OCI-LY3 (cell line): ENCODE data around the gene USP32.

Source experiments
- H2AFZ ChIP-seq: fragments of 200-600, 300-600 bp; shearing (Covaris generic); 2 replicates; pipeline ENCODE4 v1.6.0; 2014; ENCODE audit warnings: antibody characterized with exemption, low read depth, low read length
- H3K27ac ChIP-seq: fragments of 200-600, 300-600 bp; sonication (generic); 2 replicates; pipeline ENCODE4 v1.5.1; 2014; ENCODE audit warnings: mild to moderate bottlenecking, low read length, moderate library complexity, mixed read lengths
- H3K27me3 ChIP-seq: fragments of 200-600, 300-600 bp; sonication (generic); 2 replicates; pipeline ENCODE4 v1.6.1; 2014; ENCODE audit warnings: low read depth, low read length, mixed read lengths
- H3K36me3 ChIP-seq: fragments of 200-600, 300-600 bp; sonication (generic); replicated peaks from 2 replicates; pipeline ENCODE3; 2014; ENCODE audit warnings: low read depth, low read length, mixed read lengths
- H3K4me1 ChIP-seq: fragments of 300-600, 200-600 bp; sonication (generic); 2 replicates; pipeline ENCODE4 v1.6.1; 2014; ENCODE audit warnings: low read length, mixed read lengths
- H3K4me2 ChIP-seq: fragments of 200-600, 300-600 bp; sonication (generic); 2 replicates; pipeline ENCODE4 v1.6.1; 2014; ENCODE audit warnings: low read length, mixed read lengths
- H3K4me3 ChIP-seq: fragments of 300-600, 200-600 bp; sonication (generic); 2 replicates; pipeline ENCODE4 v1.5.1; 2014; ENCODE audit warnings: antibody characterized with exemption, mild to moderate bottlenecking, low read length, moderate library complexity
- H3K79me2 ChIP-seq: fragments of 300-600, 200-600 bp; shearing (Covaris generic); 2 replicates; pipeline ENCODE4 v1.6.1; 2014; ENCODE audit warnings: mild to moderate bottlenecking, low read length, mixed read lengths
- H3K9ac ChIP-seq: fragments of 300-600, 200-600 bp; shearing (Covaris generic); 2 replicates; pipeline ENCODE4 v1.6.0; 2014; ENCODE audit warnings: mild to moderate bottlenecking, low read length, moderate library complexity
- H3K9me3 ChIP-seq: fragments of 200-600, 300-600 bp; shearing (Covaris generic); 2 replicates; pipeline ENCODE4 v1.6.1; 2014; ENCODE audit warnings: low read length, mixed read lengths; ENCODE audit not compliant: insufficient read depth
- H4K20me1 ChIP-seq: fragments of 200-600, 300-600 bp; sonication (generic); 2 replicates; pipeline ENCODE4 v1.6.1; 2016; ENCODE audit warnings: low read length, mixed read lengths; ENCODE audit not compliant: insufficient read depth
- EZH2phosphoT487 ChIP-seq: fragments of 200-600 bp; shearing (Covaris generic); IDR thresholded peaks from 2 replicates; pipeline ENCODE4 v1.6.1; 2018; ENCODE audit warnings: antibody characterized with exemption, mixed run types, low read depth
- TF ChIP-seq, protein P1 (sequence below): fragments of 200-600, 300-600 bp; sonication (generic); IDR thresholded peaks from 2 replicates; pipeline ENCODE4 v1.5.1; 2014; ENCODE audit warnings: antibody characterized with exemption, low read length, low read depth

USP32 gene

DNA sequence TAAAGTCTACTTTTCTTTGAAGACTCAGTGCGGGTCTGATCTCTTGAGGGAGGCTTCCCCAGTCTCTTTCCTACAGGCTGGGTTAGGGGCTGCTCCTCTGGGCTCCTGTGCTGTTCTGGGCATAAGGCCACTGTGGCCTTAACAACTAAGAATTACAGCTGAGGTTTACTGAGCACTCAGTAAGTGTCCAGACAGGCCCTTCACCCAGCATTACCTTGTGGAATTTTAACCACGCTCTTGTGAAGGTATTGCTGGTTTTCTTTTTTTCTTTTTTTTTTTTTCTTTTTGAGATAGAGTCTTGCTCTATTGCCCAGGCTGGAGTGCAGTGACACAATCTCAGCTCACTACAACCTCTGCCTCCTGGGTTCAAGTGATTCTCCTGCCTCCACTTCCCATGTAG is 245.7 kb downstream of the USP32 start:
- no peaks in the 10 kb centered on the region for H3K79me2 ChIP-seq
- no peak overlapping the region for H3K4me2 ChIP-seq
- H3K36me3 ChIP-seq: no peaks in the 10 kb centered on the region
- no peaks in the 10 kb centered on the region for H3K9me3 ChIP-seq
- no peak overlapping the region for H3K27ac ChIP-seq
- no peak overlapping the region for H3K9ac ChIP-seq
- no peaks in the 10 kb centered on the region for H4K20me1 ChIP-seq
- H3K4me1 ChIP-seq: peaks cover 20% of the 10 kb centered on the region
- H3K4me3 ChIP-seq: no peak overlapping the region
- no peak for TF ChIP-seq EZH2phosphoT487
- TF ChIP-seq, protein P1, sequence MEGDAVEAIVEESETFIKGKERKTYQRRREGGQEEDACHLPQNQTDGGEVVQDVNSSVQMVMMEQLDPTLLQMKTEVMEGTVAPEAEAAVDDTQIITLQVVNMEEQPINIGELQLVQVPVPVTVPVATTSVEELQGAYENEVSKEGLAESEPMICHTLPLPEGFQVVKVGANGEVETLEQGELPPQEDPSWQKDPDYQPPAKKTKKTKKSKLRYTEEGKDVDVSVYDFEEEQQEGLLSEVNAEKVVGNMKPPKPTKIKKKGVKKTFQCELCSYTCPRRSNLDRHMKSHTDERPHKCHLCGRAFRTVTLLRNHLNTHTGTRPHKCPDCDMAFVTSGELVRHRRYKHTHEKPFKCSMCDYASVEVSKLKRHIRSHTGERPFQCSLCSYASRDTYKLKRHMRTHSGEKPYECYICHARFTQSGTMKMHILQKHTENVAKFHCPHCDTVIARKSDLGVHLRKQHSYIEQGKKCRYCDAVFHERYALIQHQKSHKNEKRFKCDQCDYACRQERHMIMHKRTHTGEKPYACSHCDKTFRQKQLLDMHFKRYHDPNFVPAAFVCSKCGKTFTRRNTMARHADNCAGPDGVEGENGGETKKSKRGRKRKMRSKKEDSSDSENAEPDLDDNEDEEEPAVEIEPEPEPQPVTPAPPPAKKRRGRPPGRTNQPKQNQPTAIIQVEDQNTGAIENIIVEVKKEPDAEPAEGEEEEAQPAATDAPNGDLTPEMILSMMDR: no peak
- H2AFZ ChIP-seq: no peak overlapping the region
- H3K27me3 ChIP-seq: peaks cover 10% of the 10 kb centered on the region; the same call in 1 of the 2 replicates

DNA sequence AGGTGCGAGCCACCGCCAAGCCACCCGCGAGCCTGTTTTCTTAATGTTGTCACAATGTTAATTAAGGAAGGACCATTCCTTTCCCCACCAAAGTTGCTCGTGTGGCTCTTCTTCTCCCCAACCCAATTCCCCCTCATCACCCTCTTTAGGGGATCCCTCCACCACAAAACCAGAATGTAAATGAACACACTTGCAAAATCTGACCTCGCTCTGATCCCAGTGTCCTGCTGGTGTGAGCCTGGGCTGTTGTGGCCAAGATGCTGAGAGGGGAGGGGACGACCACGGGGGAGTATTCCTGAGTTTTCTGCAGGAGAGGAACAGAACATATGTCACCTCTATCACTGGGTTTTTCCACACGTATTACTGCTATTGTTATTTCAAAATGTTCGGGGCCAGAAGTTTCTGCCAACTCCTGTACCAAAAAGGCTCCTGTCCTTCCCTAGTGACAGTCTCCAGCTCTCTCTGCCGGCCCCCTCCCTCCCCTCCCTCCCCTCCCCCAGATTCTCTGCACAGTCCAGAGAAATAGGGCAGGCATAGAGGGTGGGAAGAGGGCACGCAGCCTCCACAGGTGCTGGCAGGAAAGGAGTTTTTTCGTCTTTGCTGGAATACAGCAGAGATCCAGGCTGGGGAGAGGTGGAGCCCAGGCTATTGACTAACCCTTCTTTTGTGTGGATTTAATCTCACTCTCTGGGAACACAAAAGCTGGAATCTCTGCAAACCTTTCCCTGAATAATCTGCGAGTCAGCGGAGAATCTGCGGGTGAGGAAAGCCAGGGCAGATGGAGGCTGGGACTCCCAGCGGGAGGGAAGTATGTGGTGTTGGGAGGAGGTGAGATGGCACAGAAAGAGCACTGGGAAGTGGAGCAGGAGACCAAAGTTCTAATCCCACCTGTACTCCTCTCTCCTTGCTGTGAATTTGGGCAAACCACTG is 246.7 kb downstream of the USP32 start:
- Histone ChIP-seq H3K27me3 (peaks cover 10% of the 10 kb centered on the region; the same call in 1 of the 2 replicates), H3K9ac (no peak overlapping the region), H3K27ac (no peak overlapping the region)

DNA sequence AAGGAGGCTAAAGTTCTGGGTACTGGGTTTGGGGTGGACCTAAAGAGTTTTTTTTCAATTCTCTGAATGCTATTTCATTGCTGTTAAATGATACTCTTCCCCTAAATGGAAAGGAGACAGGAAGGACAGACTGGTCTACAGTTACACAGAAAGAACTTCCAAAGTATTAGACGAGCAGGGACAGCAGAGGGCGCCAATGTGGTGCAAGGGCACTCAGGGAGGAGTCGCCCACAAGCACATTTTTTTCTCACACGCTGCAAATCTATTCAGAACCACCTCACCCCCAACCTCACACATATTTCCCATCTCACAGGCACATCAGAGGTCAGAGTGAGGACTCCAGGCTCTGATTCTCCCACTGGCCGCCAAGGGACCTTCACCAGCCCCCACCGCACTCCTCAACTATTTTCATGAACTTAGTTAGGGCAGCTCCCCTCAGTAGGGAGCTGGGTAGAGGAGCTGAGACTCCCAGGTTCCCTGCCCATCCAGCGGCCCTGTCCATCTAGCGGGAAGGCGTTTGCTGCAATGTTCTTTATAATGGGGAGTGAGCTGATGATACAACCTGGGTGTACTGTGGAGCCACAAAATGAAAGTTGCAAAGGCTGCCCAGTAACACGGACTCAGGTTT is 248.9 kb downstream of the USP32 start:
- Histone ChIP-seq H3K36me3 (no peaks in the 10 kb centered on the region), H3K4me3 (peak overlapping the region; percentile 62), H3K4me2 (peak overlapping the region; percentile 82), H3K9me3 (no peaks in the 10 kb centered on the region), H3K27ac (no peak overlapping the region), H3K27me3 (peaks cover 10% of the 10 kb centered on the region; the same call in 1 of the 2 replicates), H2AFZ (peak overlapping the region; percentile 92), H3K4me1 (peaks cover 13% of the 10 kb centered on the region), H3K79me2 (no peaks in the 10 kb centered on the region), H3K9ac (peak overlapping the region; percentile 26; the same call in 1 of the 2 replicates), H4K20me1 (no peaks in the 10 kb centered on the region)
- TF ChIP-seq EZH2phosphoT487: no peak
- TF ChIP-seq, protein P1: peak; percentile 87

More for the DNA sequence above, 246.7 kb downstream of the USP32 start:
- Histone ChIP-seq H3K4me2 (no peak overlapping the region), H3K4me3 (no peak overlapping the region), H3K9me3 (no peaks in the 10 kb centered on the region), H3K36me3 (no peaks in the 10 kb centered on the region), H3K4me1 (peaks cover 13% of the 10 kb centered on the region), H2AFZ (no peak overlapping the region), H4K20me1 (no peaks in the 10 kb centered on the region), H3K79me2 (no peaks in the 10 kb centered on the region)
- TF ChIP-seq, protein P1: no peak
- TF ChIP-seq EZH2phosphoT487: no peak
